ENCODE results near the gene IL2.

DNA sequence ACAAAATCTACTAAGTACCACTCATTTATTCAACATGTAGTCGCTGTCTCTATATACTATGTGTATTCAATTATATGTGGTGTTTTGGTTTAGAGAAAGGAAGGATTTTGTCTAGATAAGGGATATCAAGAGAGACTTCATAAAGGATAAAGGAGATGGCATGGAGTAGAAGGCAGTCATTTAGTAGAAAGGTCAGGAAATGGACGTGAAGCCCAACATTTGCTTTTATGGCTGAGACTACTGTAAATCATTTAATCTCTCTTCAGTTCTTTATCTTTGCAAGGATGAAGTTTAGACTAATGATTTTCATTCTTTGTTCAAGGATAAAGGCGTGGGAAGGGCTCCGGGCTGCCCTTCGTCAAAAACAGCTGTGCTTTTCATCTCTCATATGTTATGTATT is 25.2 kb downstream of the IL2 start:
- TF ChIP-seq, protein P1, sequence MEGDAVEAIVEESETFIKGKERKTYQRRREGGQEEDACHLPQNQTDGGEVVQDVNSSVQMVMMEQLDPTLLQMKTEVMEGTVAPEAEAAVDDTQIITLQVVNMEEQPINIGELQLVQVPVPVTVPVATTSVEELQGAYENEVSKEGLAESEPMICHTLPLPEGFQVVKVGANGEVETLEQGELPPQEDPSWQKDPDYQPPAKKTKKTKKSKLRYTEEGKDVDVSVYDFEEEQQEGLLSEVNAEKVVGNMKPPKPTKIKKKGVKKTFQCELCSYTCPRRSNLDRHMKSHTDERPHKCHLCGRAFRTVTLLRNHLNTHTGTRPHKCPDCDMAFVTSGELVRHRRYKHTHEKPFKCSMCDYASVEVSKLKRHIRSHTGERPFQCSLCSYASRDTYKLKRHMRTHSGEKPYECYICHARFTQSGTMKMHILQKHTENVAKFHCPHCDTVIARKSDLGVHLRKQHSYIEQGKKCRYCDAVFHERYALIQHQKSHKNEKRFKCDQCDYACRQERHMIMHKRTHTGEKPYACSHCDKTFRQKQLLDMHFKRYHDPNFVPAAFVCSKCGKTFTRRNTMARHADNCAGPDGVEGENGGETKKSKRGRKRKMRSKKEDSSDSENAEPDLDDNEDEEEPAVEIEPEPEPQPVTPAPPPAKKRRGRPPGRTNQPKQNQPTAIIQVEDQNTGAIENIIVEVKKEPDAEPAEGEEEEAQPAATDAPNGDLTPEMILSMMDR (IDR thresholded peaks at IDR 0.05; ENCODE audit: insufficient read depth, low read length) = no peak
- no peak for TF ChIP-seq POLR2AphosphoS5 (IDR thresholded peaks at IDR 0.05; ENCODE audit: low read depth)
- TF ChIP-seq, protein P2, sequence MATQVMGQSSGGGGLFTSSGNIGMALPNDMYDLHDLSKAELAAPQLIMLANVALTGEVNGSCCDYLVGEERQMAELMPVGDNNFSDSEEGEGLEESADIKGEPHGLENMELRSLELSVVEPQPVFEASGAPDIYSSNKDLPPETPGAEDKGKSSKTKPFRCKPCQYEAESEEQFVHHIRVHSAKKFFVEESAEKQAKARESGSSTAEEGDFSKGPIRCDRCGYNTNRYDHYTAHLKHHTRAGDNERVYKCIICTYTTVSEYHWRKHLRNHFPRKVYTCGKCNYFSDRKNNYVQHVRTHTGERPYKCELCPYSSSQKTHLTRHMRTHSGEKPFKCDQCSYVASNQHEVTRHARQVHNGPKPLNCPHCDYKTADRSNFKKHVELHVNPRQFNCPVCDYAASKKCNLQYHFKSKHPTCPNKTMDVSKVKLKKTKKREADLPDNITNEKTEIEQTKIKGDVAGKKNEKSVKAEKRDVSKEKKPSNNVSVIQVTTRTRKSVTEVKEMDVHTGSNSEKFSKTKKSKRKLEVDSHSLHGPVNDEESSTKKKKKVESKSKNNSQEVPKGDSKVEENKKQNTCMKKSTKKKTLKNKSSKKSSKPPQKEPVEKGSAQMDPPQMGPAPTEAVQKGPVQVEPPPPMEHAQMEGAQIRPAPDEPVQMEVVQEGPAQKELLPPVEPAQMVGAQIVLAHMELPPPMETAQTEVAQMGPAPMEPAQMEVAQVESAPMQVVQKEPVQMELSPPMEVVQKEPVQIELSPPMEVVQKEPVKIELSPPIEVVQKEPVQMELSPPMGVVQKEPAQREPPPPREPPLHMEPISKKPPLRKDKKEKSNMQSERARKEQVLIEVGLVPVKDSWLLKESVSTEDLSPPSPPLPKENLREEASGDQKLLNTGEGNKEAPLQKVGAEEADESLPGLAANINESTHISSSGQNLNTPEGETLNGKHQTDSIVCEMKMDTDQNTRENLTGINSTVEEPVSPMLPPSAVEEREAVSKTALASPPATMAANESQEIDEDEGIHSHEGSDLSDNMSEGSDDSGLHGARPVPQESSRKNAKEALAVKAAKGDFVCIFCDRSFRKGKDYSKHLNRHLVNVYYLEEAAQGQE (IDR thresholded peaks at IDR 0.05; ENCODE audit: insufficient replicate concordance, low read depth) = no peak
- no peak for TF ChIP-seq GABPA (IDR thresholded peaks at IDR 0.05; ENCODE audit: low read depth)
